NT2/D1 (cell line): Measurements from ENCODE around the gene SWT1.

ENCODE experiments used
- DNase-seq: peaks from one replicate; pipeline ENCODE4 v3.0.0-alpha.2; 2011; ENCODE audit warnings: low read depth, low spot score
- H3K27me3 ChIP-seq: 2 replicates; pipeline ENCODE4 v1.6.0; 2011; ENCODE audit warnings: mild to moderate bottlenecking; ENCODE audit not compliant: insufficient read length, insufficient read depth
- H3K36me3 ChIP-seq: 2 replicates; pipeline ENCODE4 v1.6.1; 2011; ENCODE audit warnings: mild to moderate bottlenecking, low read length, mixed read lengths; ENCODE audit not compliant: insufficient read depth, insufficient read length
- H3K4me1 ChIP-seq: 2 replicates; pipeline ENCODE4 v1.5.1; 2011; ENCODE audit not compliant: insufficient read depth, insufficient read length
- H3K4me3 ChIP-seq: 2 replicates; pipeline ENCODE4 v1.5.1; 2011; ENCODE audit warnings: low read depth; ENCODE audit not compliant: insufficient read length
- H3K9ac ChIP-seq: 2 replicates; pipeline ENCODE4 v1.6.0; 2011; ENCODE audit warnings: low read depth; ENCODE audit not compliant: insufficient read length
- H3K9me3 ChIP-seq: 2 replicates; pipeline ENCODE4 v1.5.1; 2011; ENCODE audit warnings: mild to moderate bottlenecking, low read length; ENCODE audit not compliant: insufficient read depth
- SUZ12 ChIP-seq: IDR thresholded peaks from 2 replicates; pipeline ENCODE4 v1.6.1; 2011; ENCODE audit not compliant: insufficient read length, insufficient read depth; ENCODE audit errors: extremely low read depth
- YY1 ChIP-seq: IDR thresholded peaks from 2 replicates; pipeline ENCODE4 v1.6.1; 2011; ENCODE audit not compliant: insufficient read length, insufficient read depth
- ZNF274 ChIP-seq: IDR thresholded peaks from 2 replicates; pipeline ENCODE4 v1.6.1; 2011; ENCODE audit warnings: mild to moderate bottlenecking, low read depth, low read length

SWT1 gene

DNA sequence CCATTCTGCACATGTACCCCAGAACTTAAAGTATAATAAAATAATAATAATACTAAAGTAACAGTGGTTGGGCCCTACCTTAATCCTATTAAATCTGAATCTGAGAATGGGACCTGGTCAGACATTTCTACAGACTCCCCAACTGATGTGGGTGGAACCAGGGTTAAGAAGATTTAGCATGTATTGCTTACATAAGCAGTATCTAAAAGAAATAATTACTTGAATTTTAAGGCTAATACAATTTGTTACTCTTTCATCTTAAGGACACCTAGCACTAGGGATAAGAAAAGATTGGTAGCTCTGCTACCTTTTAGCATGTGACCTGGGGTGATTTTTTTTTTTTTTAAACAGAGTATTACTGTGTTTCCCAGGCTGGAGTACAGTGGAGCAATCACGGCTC lies 80.7 kb downstream of the SWT1 start:
- H3K4me1 ChIP-seq = no peaks in the 10 kb centered on the region
- no peaks in the 10 kb centered on the region for H3K27me3 ChIP-seq
- H3K36me3 ChIP-seq = no peaks in the 10 kb centered on the region
- no peak overlapping the region for H3K9ac ChIP-seq
- TF ChIP-seq SUZ12 (no peak), YY1 (no peak), ZNF274 (no peak)
- H3K9me3 ChIP-seq = no peaks in the 10 kb centered on the region
- H3K4me3 ChIP-seq = no peak overlapping the region
- DNase-seq = no peak

DNA sequence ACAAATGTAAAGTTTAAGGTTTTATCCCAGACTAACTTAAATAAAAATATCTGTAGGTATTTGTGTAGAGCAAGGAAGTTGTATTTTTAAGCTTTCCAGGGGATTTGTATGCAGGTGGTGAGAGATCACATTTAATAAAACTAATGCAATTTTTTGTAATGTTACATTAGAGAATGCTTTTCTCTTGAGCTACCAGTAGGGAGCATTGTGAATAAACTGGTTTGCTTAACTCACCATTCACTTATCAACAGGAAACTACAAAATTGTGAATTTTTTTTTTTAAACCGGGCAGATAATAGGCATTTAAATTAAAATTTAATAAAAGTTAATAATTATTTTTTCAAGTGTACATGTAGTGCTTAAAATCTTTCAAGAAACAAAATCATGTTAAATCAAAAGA lies 81.5 kb downstream of the SWT1 start:
- Histone ChIP-seq H3K36me3 (no peaks in the 10 kb centered on the region), H3K9me3 (no peaks in the 10 kb centered on the region), H3K9ac (no peak overlapping the region), H3K27me3 (no peaks in the 10 kb centered on the region), H3K4me3 (no peak overlapping the region), H3K4me1 (no peaks in the 10 kb centered on the region)
- no peak for DNase-seq
- no peak for TF ChIP-seq SUZ12
- TF ChIP-seq ZNF274 = no peak

DNA sequence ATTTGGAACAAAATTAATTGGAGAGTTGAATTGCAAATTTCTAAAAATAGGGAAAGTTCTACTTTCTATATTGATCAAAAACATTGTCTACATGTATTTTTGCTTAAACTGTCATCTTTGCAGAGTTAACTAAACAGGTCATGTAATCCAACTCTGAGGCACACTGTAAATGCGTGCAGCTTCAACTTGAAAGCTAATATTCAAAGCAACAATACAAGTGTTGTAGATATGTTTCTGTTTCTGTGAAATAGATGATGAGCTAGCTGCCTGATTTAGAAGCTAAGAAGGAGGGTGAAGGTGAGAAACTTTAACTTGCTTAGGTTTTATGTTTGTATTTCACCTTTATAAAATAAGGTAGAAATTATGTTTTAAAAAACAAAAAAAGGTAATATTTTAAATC lies 82.9 kb downstream of the SWT1 start:
- Histone ChIP-seq H3K9me3 (no peaks in the 10 kb centered on the region), H3K9ac (no peak overlapping the region), H3K4me3 (no peak overlapping the region), H3K4me1 (no peaks in the 10 kb centered on the region), H3K36me3 (no peaks in the 10 kb centered on the region), H3K27me3 (no peaks in the 10 kb centered on the region)
- TF ChIP-seq SUZ12 (no peak), ZNF274 (no peak), YY1 (no peak)
- no peak for DNase-seq

DNA sequence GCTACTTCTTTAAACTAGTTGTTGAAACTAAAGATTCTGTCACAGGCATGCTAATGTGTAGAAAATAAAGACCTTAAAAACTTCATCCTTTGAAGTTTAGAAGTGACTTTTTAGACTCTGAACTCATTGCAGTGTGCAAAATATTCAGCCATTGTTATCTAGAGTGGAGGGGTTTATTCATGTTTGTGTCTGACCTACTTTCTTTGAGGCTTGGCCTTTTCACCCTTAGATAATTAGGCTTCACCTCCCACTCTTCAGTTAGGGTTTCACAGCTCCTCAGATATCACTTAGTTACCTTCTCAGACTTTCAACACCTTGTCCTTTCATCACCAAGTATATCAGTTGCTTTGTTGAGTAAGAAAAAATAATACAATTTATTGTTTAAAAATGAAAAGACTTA lies 84.2 kb downstream of the SWT1 start:
- no peak for TF ChIP-seq SUZ12
- Histone ChIP-seq H3K9me3 (no peaks in the 10 kb centered on the region), H3K9ac (no peak overlapping the region), H3K4me3 (no peak overlapping the region), H3K36me3 (no peaks in the 10 kb centered on the region), H3K4me1 (no peaks in the 10 kb centered on the region), H3K27me3 (no peaks in the 10 kb centered on the region)
- no peak for DNase-seq

DNA sequence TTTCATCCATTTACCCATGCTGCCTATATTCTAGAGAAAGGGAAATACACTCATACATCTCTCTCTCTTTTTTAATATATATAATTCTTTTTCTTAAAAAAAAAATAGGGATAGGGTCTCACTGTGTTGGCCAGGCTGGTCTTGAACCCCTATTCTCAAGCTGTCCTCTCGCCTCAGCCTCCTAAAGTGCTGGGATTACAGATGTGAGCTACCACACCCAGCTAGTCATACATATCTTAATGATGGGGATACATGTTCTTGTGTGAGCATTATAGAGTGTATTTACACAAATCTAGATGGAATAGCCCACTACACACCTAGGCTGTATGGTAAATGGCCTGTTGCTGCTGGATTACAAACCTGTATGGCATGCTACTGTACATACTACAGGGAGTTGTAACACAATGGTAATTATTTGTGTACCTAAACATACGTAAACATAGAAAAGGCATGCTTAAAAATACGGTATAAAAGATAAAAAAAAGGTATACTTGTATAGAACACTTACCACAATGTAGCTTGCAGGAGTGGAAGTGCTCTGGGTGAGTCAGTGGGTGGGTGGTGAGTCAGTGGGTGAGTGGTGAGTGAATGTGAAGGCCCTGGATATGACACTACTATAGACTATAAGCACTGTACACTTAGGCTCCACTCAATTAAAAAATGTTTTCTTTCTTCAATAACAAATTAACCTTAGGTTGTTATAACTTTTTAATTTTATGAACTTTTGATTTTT lies 87.2 kb downstream of the SWT1 start:
- Histone ChIP-seq H3K36me3 (no peaks in the 10 kb centered on the region), H3K4me1 (no peaks in the 10 kb centered on the region), H3K9me3 (no peaks in the 10 kb centered on the region), H3K27me3 (no peaks in the 10 kb centered on the region), H3K4me3 (no peak overlapping the region), H3K9ac (no peak overlapping the region)
- TF ChIP-seq SUZ12 = no peak
- TF ChIP-seq ZNF274 = no peak
- no peak for TF ChIP-seq YY1
- DNase-seq = no peak

DNA sequence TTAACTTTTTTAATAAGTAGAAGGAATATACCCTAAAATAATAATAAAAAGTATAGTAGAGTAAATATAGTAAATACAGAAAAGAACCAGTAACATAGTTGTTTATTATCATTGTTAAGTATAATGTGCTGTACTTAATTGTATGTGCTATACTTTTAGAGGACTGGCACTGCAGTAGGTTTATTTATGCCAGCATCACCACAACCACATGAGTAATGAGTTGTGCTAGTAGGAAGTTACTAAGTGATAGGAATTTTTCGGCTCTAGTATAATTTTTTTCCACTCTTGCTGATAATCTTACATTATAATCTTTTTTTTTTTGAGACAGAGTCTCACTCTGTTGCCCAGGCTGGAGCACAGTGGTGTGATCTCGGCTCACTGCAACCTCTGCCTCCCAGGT lies 88.5 kb downstream of the SWT1 start:
- H3K9ac ChIP-seq = no peak overlapping the region
- H3K27me3 ChIP-seq = no peaks in the 10 kb centered on the region
- H3K9me3 ChIP-seq = no peaks in the 10 kb centered on the region
- no peaks in the 10 kb centered on the region for H3K4me1 ChIP-seq
- DNase-seq = no peak
- no peak overlapping the region for H3K4me3 ChIP-seq
- no peak for TF ChIP-seq SUZ12
- no peak for TF ChIP-seq YY1
- TF ChIP-seq ZNF274 = no peak
- no peaks in the 10 kb centered on the region for H3K36me3 ChIP-seq

DNA sequence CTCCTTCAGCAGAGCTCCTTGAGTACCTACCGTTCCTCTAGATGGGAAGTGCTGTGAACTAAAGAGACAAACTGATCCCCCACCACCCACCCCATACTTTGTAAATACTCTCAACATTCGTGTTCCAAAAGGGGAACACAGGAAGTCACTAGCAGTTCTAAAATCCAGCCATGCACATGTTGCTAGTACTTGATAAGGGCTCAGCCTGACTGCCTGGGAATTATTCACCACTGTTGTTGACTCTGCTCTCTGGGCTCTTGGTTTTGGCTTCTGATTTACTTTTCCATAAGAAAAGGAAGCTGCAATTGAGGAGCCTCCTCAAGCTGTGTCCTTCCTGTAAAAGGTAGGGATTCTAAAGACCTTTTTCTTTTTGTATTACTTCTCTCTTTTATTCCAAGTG lies 92.6 kb downstream of the SWT1 start:
- Histone ChIP-seq H3K4me1 (no peaks in the 10 kb centered on the region), H3K4me3 (no peak overlapping the region), H3K9ac (no peak overlapping the region), H3K27me3 (no peaks in the 10 kb centered on the region), H3K9me3 (no peaks in the 10 kb centered on the region), H3K36me3 (no peaks in the 10 kb centered on the region)
- peak; percentile 54 for DNase-seq
- TF ChIP-seq SUZ12 (no peak), ZNF274 (no peak), YY1 (no peak)
